ENCODE results near the gene FAM78A.

The FAM78A gene

DNA sequence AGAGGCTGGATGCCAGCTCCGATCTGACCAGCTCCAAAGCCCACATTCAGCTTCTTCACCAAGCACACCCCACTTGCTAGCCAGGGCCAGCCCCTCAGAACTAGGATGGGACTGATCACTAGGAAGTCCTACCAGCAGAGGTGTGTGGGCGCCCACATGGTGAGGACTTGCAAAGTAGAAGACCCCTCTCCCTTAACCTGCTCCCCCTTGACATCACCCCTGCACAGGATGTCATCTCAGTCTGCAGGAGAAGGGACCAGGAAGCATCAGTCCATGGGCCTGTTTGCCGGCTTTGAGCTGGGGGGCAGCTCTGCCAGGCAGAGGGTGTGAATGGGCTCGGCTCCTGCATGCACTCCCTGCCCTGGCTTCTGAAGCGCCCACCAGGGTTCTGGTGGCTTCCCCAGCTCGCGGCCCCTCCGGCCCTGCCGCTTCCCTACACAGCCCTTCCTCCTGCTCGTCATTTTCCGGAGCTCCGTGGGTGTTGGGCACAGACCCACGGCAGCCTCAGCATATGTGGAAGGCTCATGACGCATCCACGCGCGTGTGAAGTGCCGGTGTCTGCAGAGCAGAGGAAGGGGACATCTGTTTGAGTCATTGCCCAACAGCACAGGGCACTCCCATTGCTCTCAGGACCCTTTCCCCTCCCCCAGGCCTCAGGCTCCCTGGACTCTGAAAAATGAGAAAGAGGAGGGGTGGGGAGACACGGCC, 3.7 kb upstream of the FAM78A start:
- Histone ChIP-seq H4K20me1 (ENCODE audit: low read depth, low read length) (no peaks in the 10 kb centered on the region), H3K9ac (ENCODE audit: low read length) (no peak overlapping the region), H3K36me3 (ENCODE audit: low read length) (no peaks in the 10 kb centered on the region), H3K4me3 (ENCODE audit: insufficient read depth, low read length, poor library complexity, severe bottlenecking) (no peak overlapping the region), H3K27ac (ENCODE audit: low read depth, low read length) (no peak overlapping the region), H3K9me2 (replicated peaks; ENCODE audit: insufficient read depth, low read length) (no peaks in the 10 kb centered on the region), H3F3A (ENCODE audit: insufficient read depth) (peaks cover 8% of the 10 kb centered on the region; the same call in 1 of the 2 replicates), H3K9me3 (ENCODE audit: insufficient read depth, low read length) (no peaks in the 10 kb centered on the region), H3K79me2 (ENCODE audit: insufficient read depth, low read length) (no peaks in the 10 kb centered on the region; the same call in 1 of the 2 replicates), H2AFZ (ENCODE audit: low read depth, low read length, severe bottlenecking) (no peak overlapping the region), H3K27me3 (ENCODE audit: low read length) (no peaks in the 10 kb centered on the region), H3K4me2 (ENCODE audit: low read depth, low read length, poor library complexity, severe bottlenecking) (no peak overlapping the region)
- no peak for TF ChIP-seq EZH2phosphoT487 (conservative IDR thresholded peaks at IDR 0.05; ENCODE audit: low read length)
- TF ChIP-seq, protein P1, sequence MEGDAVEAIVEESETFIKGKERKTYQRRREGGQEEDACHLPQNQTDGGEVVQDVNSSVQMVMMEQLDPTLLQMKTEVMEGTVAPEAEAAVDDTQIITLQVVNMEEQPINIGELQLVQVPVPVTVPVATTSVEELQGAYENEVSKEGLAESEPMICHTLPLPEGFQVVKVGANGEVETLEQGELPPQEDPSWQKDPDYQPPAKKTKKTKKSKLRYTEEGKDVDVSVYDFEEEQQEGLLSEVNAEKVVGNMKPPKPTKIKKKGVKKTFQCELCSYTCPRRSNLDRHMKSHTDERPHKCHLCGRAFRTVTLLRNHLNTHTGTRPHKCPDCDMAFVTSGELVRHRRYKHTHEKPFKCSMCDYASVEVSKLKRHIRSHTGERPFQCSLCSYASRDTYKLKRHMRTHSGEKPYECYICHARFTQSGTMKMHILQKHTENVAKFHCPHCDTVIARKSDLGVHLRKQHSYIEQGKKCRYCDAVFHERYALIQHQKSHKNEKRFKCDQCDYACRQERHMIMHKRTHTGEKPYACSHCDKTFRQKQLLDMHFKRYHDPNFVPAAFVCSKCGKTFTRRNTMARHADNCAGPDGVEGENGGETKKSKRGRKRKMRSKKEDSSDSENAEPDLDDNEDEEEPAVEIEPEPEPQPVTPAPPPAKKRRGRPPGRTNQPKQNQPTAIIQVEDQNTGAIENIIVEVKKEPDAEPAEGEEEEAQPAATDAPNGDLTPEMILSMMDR (IDR thresholded peaks at IDR 0.05; ENCODE audit: insufficient read depth, low read length, poor library complexity, severe bottlenecking): no peak

DNA sequence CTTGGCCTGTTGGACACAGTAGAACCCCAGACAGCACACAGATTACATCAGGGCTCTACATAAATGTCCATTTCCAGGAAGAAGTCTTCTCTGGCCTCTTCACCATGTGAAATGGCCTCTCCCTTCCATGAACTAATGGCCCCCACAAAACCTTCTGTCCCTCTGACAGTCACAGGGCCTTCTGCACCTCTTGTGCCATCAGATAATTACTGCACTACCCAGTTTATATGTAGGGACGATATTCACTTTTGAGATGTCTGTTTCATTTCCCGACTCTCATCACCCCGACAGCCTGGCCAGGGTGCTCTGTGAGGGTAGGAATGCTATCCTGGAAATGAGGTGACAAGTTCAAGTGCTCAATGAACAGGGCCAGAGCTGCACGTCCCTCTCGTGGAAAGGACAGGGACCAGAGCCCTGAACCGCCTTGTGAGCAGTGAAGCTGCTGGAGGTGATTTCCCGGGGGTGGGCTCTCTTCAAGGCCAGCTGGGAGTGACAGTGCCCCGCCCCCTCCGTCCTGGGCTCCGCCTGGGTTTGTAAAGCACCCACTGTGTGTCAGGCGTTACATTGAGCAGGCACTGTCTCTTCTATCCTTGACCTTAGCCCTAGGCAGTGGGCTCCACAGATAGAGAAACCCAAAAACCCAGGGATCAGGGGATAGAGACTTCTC, 3.0 kb upstream of the FAM78A start:
- Histone ChIP-seq H3K9me2 (replicated peaks; ENCODE audit: insufficient read depth, low read length) (no peaks in the 10 kb centered on the region), H3K36me3 (ENCODE audit: low read length) (no peaks in the 10 kb centered on the region), H3K79me2 (ENCODE audit: insufficient read depth, low read length) (no peaks in the 10 kb centered on the region; the same call in 1 of the 2 replicates), H4K20me1 (ENCODE audit: low read depth, low read length) (no peaks in the 10 kb centered on the region), H2AFZ (ENCODE audit: low read depth, low read length, severe bottlenecking) (no peak overlapping the region), H3K4me3 (ENCODE audit: insufficient read depth, low read length, poor library complexity, severe bottlenecking) (no peak overlapping the region), H3K27me3 (ENCODE audit: low read length) (no peaks in the 10 kb centered on the region), H3K9me3 (ENCODE audit: insufficient read depth, low read length) (no peaks in the 10 kb centered on the region), H3K4me2 (ENCODE audit: low read depth, low read length, poor library complexity, severe bottlenecking) (no peak overlapping the region), H3F3A (ENCODE audit: insufficient read depth) (peaks cover 8% of the 10 kb centered on the region; the same call in 1 of the 2 replicates), H3K27ac (ENCODE audit: low read depth, low read length) (no peak overlapping the region), H3K9ac (ENCODE audit: low read length) (no peak overlapping the region)
- TF ChIP-seq, protein P1 (IDR thresholded peaks at IDR 0.05; ENCODE audit: insufficient read depth, low read length, poor library complexity, severe bottlenecking): no peak
- TF ChIP-seq EZH2phosphoT487 (conservative IDR thresholded peaks at IDR 0.05; ENCODE audit: low read length): no peak

DNA sequence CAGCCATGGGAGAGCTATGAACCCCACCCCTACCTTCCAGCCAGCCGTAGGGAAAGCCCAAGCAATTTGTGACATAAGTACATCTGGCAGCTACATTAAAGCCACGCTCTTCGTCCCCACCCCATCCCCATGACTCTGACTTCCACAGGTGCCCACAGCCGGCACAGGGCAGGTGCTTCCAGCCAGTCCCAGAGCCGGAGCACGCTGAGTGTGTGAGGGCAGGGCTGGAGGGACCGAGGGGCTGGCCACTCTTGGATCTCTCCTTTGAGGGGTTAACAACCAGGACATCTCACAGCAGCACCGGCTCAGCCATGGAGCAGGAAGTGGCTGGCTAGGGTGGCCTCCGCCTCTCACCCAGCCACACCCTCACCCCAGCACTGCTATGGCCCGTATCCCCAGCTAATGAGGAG, 2.4 kb upstream of the FAM78A start:
- Histone ChIP-seq H3K27me3 (ENCODE audit: low read length) (no peaks in the 10 kb centered on the region), H3K36me3 (ENCODE audit: low read length) (no peaks in the 10 kb centered on the region), H4K20me1 (ENCODE audit: low read depth, low read length) (no peaks in the 10 kb centered on the region), H3K4me3 (ENCODE audit: insufficient read depth, low read length, poor library complexity, severe bottlenecking) (no peak overlapping the region), H3F3A (ENCODE audit: insufficient read depth) (peaks cover 8% of the 10 kb centered on the region; the same call in 1 of the 2 replicates), H2AFZ (ENCODE audit: low read depth, low read length, severe bottlenecking) (no peak overlapping the region), H3K79me2 (ENCODE audit: insufficient read depth, low read length) (peaks cover 1% of the 10 kb centered on the region; the same call in 1 of the 2 replicates), H3K9me3 (ENCODE audit: insufficient read depth, low read length) (no peaks in the 10 kb centered on the region), H3K4me2 (ENCODE audit: low read depth, low read length, poor library complexity, severe bottlenecking) (no peak overlapping the region), H3K9ac (ENCODE audit: low read length) (no peak overlapping the region), H3K27ac (ENCODE audit: low read depth, low read length) (no peak overlapping the region), H3K9me2 (replicated peaks; ENCODE audit: insufficient read depth, low read length) (no peaks in the 10 kb centered on the region)
- no peak for TF ChIP-seq EZH2phosphoT487 (conservative IDR thresholded peaks at IDR 0.05; ENCODE audit: low read length)
- TF ChIP-seq, protein P1 (IDR thresholded peaks at IDR 0.05; ENCODE audit: insufficient read depth, low read length, poor library complexity, severe bottlenecking): no peak
